ENCODE data around the gene ADISSP. TPM values are rescaled to one million over a fixed set of nuclear protein-coding genes. Genes with fewer than 3 reads are reported as not detected.
A peak's percentile ranks its signal among the peaks of the same experiment; 100 is the strongest.

The ADISSP gene
- total and polyA plus RNA-seq, 2 of the 13 experiments (the other 11 are each of a cell fraction or from before 2014, with no cell fraction given) = 38.3 to 90.6 TPM

GRCh38 chr20:3795511-3796468 is 28.2 kb upstream of the ADISSP start, which contains the start of gene CDC25B (continued):
- TF ChIP-seq ZNF83 (CRISPR knock-in tag; IDR thresholded peaks at IDR 0.05; ENCODE audit: borderline replicate concordance) = no peak; the same call in 1 of the 2 replicates
- peak; percentile 53 for TF ChIP-seq GATAD1 (CRISPR knock-in tag; IDR thresholded peaks at IDR 0.05)
- TF ChIP-seq ZNF850 (CRISPR knock-in tag; conservative IDR thresholded peaks at IDR 0.05) = peak; percentile 76; the same call in 1 of the 2 replicates
- no peak for TF ChIP-seq ZNF674 (CRISPR knock-in tag; IDR thresholded peaks at IDR 0.05; ENCODE audit: low read depth)
- TF ChIP-seq PCBP2 (optimal IDR thresholded peaks at IDR 0.05; ENCODE audit: low read depth, low read length, poor library complexity, severe bottlenecking) = peak; percentile 33
- TF ChIP-seq MATR3 (CRISPR knock-in tag; IDR thresholded peaks at IDR 0.05) = no peak
- TF ChIP-seq PRPF4 (IDR thresholded peaks at IDR 0.05; ENCODE audit: low read depth, low read length, poor library complexity, severe bottlenecking) = no peak
- TF ChIP-seq REXO4 (CRISPR knock-in tag; IDR thresholded peaks at IDR 0.05; ENCODE audit: borderline replicate concordance) = no peak
- 0 out of 2 replicates have a peak, but pooled peaks have one; percentile 72 for TF ChIP-seq ZBTB42 (CRISPR knock-in tag; IDR thresholded peaks at IDR 0.05)
- no peak for TF ChIP-seq CAMTA2 (CRISPR knock-in tag; IDR thresholded peaks at IDR 0.05; ENCODE audit: borderline replicate concordance)
- no peak for TF ChIP-seq MYNN (CRISPR knock-in tag; IDR thresholded peaks at IDR 0.05; ENCODE audit: low read depth)
- TF ChIP-seq ZNF292 (CRISPR knock-in tag; IDR thresholded peaks at IDR 0.05; ENCODE audit: borderline replicate concordance, low read depth) = peak; percentile 82; the same call in 1 of the 2 replicates
- TF ChIP-seq CEBPZ (IDR thresholded peaks at IDR 0.05; ENCODE audit: low read length) = no peak
- peak; percentile 71 for TF ChIP-seq ZNF451 (CRISPR knock-in tag; IDR thresholded peaks at IDR 0.05)
- no peak for TF ChIP-seq ZNF264 (CRISPR knock-in tag; IDR thresholded peaks at IDR 0.05)
- TF ChIP-seq ZNF343 (CRISPR knock-in tag; IDR thresholded peaks at IDR 0.05) = no peak; the same call in 1 of the 2 replicates
- peak; percentile 98 for TF ChIP-seq TFAP4 (IDR thresholded peaks at IDR 0.05; ENCODE audit: borderline replicate concordance, low read depth)
- TF ChIP-seq ZNF558 (CRISPR knock-in tag; IDR thresholded peaks at IDR 0.05; ENCODE audit: borderline replicate concordance) = no peak
- no peak for TF ChIP-seq ZNF44 (CRISPR knock-in tag; IDR thresholded peaks at IDR 0.05)
- peak; percentile 66 for TF ChIP-seq POLR2AphosphoS5 (IDR thresholded peaks at IDR 0.05; ENCODE audit: low read depth, low read length)
- TF ChIP-seq SALL2 (CRISPR knock-in tag; IDR thresholded peaks at IDR 0.05) = no peak
- no peak for TF ChIP-seq IRX3 (CRISPR knock-in tag; IDR thresholded peaks at IDR 0.05; ENCODE audit: borderline replicate concordance, low read depth)
- no peak for TF ChIP-seq ZIK1 (CRISPR knock-in tag; IDR thresholded peaks at IDR 0.05; ENCODE audit: borderline replicate concordance, low read depth)
- peak; percentile 99 for TF ChIP-seq FOXM1 (CRISPR knock-in tag; IDR thresholded peaks at IDR 0.05)

Measured in HepG2 (cell line).